ENCODE data around the gene GNAT3. TPM values are rescaled to one million over a fixed set of nuclear protein-coding genes. Genes with fewer than 3 reads are reported as not detected.

GNAT3 gene
- total RNA-seq, 1 experiment from 2014 or later, result not detected

GRCh38 chr7:80429181-80429580 lies 82.7 kb downstream of the GNAT3 start:
- POLR2A ChIA-PET (ENCODE audit: low non-redundant PET), result no interaction called here
- intact Hi-C loops (cut with micrococcal nuclease; ENCODE audit: unreplicated experiment), result loop anchor here (2.0 to 10.0 kb wide), 5 partner anchors 22 to 1043 kb away; no protein-coding TSS in a partner anchor
- TF ChIP-seq EZH2 (IDR thresholded peaks at IDR 0.05; ENCODE audit: borderline replicate concordance, low read depth, low read length, poor library complexity, severe bottlenecking), result no peak
- no peak for TF ChIP-seq CTCF (conservative IDR thresholded peaks at IDR 0.05; ENCODE audit: low read depth, low read length)
- no TSS peak for BruUV-seq (replicated peaks)
- Histone ChIP-seq H3K27ac (ENCODE audit: low read depth, low read length, poor library complexity, severe bottlenecking) (no peak overlapping the region), H3K36me3 (ENCODE audit: insufficient read depth, low read length, poor library complexity, severe bottlenecking) (no peaks in the 10 kb centered on the region), H3K27me3 (replicated peaks; ENCODE audit: insufficient read depth, low read depth, low read length, poor library complexity) (peaks cover 7% of the 10 kb centered on the region), H3K4me1 (ENCODE audit: insufficient read depth, low read length, poor library complexity, severe bottlenecking) (no peaks in the 10 kb centered on the region), H3K4me3 (ENCODE audit: low read depth, low read length, poor library complexity, severe bottlenecking) (no peak overlapping the region), H3K9me3 (ENCODE audit: low read depth, low read length, poor library complexity, severe bottlenecking) (no peaks in the 10 kb centered on the region)
- no peak for DNase-seq (ENCODE audit: low spot score)
- CTCF ChIA-PET, result interaction anchor here (0.6 to 1.7 kb wide), 4 partner anchors 215 to 1041 kb away, joined by 3 to 4 read pairs (median 4); no protein-coding TSS in a partner anchor

- no TSS peak for BruUV-seq (replicated peaks)
- no peaks in the 10 kb centered on the region for H3K9me3 ChIP-seq (ENCODE audit: low read depth, low read length, poor library complexity, severe bottlenecking)
- no peaks in the 10 kb centered on the region for H3K36me3 ChIP-seq (ENCODE audit: insufficient read depth, low read length, poor library complexity, severe bottlenecking)
- DNase-seq (ENCODE audit: low spot score), result peak; percentile 81
- peaks cover 7% of the 10 kb centered on the region for H3K27me3 ChIP-seq (replicated peaks; ENCODE audit: insufficient read depth, low read depth, low read length, poor library complexity)
- TF ChIP-seq EZH2 (IDR thresholded peaks at IDR 0.05; ENCODE audit: borderline replicate concordance, low read depth, low read length, poor library complexity, severe bottlenecking) (no peak), CTCF (conservative IDR thresholded peaks at IDR 0.05; ENCODE audit: low read depth, low read length) (peak; percentile 78)
- no peak overlapping the region for H3K4me3 ChIP-seq (ENCODE audit: low read depth, low read length, poor library complexity, severe bottlenecking)
- H3K27ac ChIP-seq (ENCODE audit: low read depth, low read length, poor library complexity, severe bottlenecking), result no peak overlapping the region
- no peaks in the 10 kb centered on the region for H3K4me1 ChIP-seq (ENCODE audit: insufficient read depth, low read length, poor library complexity, severe bottlenecking)
- ChIA-PET CTCF (interaction anchor here (0.6 to 1.7 kb wide), 6 partner anchors 14 to 1042 kb away, joined by 3 to 5 read pairs (median 4); no protein-coding TSS in a partner anchor), POLR2A (ENCODE audit: low non-redundant PET) (no interaction called here)
- intact Hi-C loops (cut with micrococcal nuclease; ENCODE audit: unreplicated experiment), result loop anchor here (2.0 to 10.0 kb wide), 5 partner anchors 22 to 1044 kb away; no protein-coding TSS in a partner anchor
These were observed 83.5 kb downstream of the GNAT3 start for GRCh38 chr7:80428161-80429054.

- peaks cover 7% of the 10 kb centered on the region for H3K27me3 ChIP-seq (replicated peaks; ENCODE audit: insufficient read depth, low read depth, low read length, poor library complexity)
- ChIA-PET POLR2A (ENCODE audit: low non-redundant PET) (no interaction called here), CTCF (no interaction called here)
- no peak for DNase-seq (ENCODE audit: low spot score)
- BruUV-seq (replicated peaks), result no TSS peak
- intact Hi-C loops (cut with micrococcal nuclease; ENCODE audit: unreplicated experiment), result loop anchor here (5.0 to 10.0 kb wide), 3 partner anchors 255 to 1045 kb away; no protein-coding TSS in a partner anchor
- H3K4me3 ChIP-seq (ENCODE audit: low read depth, low read length, poor library complexity, severe bottlenecking), result no peak overlapping the region
- no peaks in the 10 kb centered on the region for H3K9me3 ChIP-seq (ENCODE audit: low read depth, low read length, poor library complexity, severe bottlenecking)
- TF ChIP-seq CTCF (conservative IDR thresholded peaks at IDR 0.05; ENCODE audit: low read depth, low read length), result no peak
- no peak for TF ChIP-seq EZH2 (IDR thresholded peaks at IDR 0.05; ENCODE audit: borderline replicate concordance, low read depth, low read length, poor library complexity, severe bottlenecking)
- no peaks in the 10 kb centered on the region for H3K4me1 ChIP-seq (ENCODE audit: insufficient read depth, low read length, poor library complexity, severe bottlenecking)
- H3K36me3 ChIP-seq (ENCODE audit: insufficient read depth, low read length, poor library complexity, severe bottlenecking), result no peaks in the 10 kb centered on the region
- no peak overlapping the region for H3K27ac ChIP-seq (ENCODE audit: low read depth, low read length, poor library complexity, severe bottlenecking)
These were observed 84.6 kb downstream of the GNAT3 start for GRCh38 chr7:80427218-80427617.

Data from A673 (cell line).